HG02852 (cell line): Measurements from ENCODE around the gene COASY.

Experiments
- ATAC-seq: cut with Tn5 transposase; IDR thresholded peaks from one replicate; pipeline ENCODE4 v1.9.1; 2021; ENCODE audit warnings: mild to moderate bottlenecking, moderate library complexity; ENCODE audit not compliant: unreplicated experiment

COASY gene

GRCh38 chr17:42571435-42572225 is 9.7 kb downstream of the COASY start:
- ATAC-seq: no peak

- no peak for ATAC-seq
These were observed 11.1 kb downstream of the COASY start for GRCh38 chr17:42573095-42573494.

- no peak for ATAC-seq
These were observed 12.5 kb downstream of the COASY start for GRCh38 chr17:42574463-42574862.

- ATAC-seq: no peak
These were observed 15.2 kb downstream of the COASY start for GRCh38 chr17:42577140-42577531.

- ATAC-seq: peak; percentile 64
These were observed 15.8 kb downstream of the COASY start, which contains the start of gene PSMC3IP for GRCh38 chr17:42577532-42578281. TSS of gene PSMC3IP (minus strand) at chr17:42577729. CDS start at chr17:42577686, 43 bp downstream.

GRCh38 chr17:42578282-42578869 is 16.4 kb downstream of the COASY start:
- peak; percentile 62 for ATAC-seq

GRCh38 chr17:42579794-42580551 is 18.0 kb downstream of the COASY start:
- no peak for ATAC-seq

DNA sequence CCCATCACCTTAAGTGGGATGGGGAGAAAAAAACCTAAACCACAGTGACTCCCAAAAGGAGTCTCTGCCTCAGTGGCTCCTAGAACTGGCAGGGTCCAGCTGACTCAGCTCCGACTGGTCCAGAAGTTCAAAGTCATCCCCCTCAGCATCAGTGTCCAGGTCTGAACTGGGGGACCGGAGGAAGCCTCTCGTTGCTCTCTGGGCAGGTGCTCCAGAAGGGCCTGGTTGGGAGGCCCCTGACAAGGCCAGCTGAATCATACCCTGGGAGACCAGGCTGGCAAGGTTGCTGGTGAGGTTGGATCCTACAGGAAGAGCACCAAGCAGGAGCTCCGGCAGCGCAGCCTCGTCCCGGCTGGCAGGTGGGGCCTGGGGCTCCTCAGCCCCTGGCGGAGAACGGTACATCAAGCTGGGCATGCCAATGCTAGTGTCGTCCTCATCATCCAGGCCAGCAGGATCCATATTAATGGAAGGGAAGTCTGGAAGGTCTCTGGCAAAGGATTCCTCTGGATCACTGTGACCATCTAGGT is 19.9 kb downstream of the COASY start:
- no peak for ATAC-seq

DNA sequence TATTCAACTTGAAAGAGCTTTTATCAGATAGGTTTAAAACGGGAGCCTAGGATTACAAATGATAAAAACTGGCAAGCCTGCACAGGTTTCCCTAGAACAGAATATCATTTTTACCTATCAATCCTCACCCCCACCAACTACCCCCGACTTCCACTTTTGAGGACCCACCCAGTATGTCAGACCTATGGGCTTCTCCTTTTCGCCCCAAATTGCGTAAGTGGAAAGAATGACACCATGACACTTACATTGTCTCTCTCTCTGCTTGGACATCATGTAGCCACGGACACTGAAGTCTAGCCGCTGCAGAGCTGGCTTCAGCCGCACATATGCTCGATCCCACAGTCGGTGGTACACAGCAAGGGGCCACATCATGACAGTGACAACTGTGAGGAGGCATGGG is 22.9 kb downstream of the COASY start:
- no peak for ATAC-seq

- ATAC-seq: no peak
These were observed 23.4 kb downstream of the COASY start for GRCh38 chr17:42585353-42585752.

DNA sequence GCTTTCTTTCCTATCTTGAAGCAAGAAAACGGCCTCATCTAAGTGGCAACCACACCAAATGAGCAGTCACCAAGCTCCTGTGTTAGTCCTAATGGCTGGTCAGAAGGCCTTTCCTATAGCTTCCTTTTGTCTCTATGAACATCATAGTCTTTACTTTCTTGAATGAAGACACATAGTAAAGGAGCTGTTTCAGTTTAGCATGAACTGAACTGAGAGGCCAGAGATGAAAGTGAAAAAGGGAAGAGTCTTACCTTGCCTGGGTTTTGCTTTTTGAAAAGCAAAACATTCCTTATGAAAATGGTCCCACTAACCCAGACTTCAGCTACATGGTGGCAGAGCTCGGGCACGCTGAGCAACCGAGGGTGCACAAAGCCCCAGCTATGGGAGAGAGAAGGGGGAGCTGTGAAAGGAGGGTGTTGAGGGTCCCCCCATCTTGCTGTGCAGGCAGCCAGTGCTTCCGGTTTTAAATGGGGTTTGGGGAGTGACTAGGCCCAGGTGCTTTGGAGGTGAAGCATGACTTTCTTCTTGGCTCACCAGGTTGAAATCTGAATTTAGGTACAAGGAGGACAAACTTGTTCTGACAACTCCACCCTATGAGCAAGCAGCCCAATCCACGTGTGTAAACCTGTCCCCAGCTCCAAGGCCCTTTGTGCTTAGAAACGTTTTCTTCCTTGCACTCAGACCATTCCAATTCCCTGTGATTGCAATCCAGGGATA is 24.7 kb downstream of the COASY start:
- ATAC-seq: no peak

GRCh38 chr17:42590886-42591285 is 28.9 kb downstream of the COASY start:
- no peak for ATAC-seq

- no peak for ATAC-seq
These were observed 29.5 kb downstream of the COASY start for GRCh38 chr17:42591411-42591810.

DNA sequence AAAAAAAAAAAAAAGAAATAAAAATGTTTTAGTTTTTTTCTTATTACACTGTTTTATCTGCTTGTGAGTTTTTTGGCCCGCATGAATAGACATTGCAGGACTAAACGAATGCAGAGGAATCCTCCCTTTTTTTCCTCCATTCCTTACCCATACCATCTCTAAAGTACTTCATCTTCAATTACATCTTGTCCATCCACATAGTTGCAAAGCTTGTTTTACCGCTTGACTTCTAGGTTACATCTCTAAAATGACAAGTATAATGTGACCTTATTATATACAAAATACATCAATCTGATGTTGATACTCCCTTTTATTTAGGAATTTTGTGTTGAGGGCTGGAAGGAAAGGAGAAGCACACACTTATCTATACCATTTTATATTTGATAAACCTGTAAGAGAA is 34.4 kb downstream of the COASY start:
- no peak for ATAC-seq

DNA sequence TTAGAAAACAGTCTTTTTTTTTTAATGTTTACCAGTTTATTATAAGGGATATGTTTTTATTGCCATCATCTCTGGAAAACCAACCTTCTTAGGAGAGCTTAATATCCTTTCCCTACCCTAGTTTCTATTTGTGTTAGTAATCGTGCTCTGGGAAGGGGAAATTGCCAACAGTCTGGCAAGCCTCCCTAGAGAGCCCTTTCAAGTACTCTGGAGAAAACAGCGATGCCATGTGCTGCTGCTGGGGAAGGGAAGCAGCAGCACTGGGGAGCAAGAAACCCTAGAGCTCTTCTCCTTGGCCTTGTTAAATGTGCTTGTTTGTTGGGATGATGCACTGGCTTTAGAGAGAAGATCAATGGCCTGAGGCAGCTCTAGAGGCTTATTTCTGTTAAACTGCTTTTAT is 37.0 kb downstream of the COASY start:
- ATAC-seq: no peak

- ATAC-seq: no peak
These were observed 41.4 kb downstream of the COASY start for GRCh38 chr17:42603318-42603717.

GRCh38 chr17:42607769-42608168 is 45.8 kb downstream of the COASY start:
- ATAC-seq: no peak

DNA sequence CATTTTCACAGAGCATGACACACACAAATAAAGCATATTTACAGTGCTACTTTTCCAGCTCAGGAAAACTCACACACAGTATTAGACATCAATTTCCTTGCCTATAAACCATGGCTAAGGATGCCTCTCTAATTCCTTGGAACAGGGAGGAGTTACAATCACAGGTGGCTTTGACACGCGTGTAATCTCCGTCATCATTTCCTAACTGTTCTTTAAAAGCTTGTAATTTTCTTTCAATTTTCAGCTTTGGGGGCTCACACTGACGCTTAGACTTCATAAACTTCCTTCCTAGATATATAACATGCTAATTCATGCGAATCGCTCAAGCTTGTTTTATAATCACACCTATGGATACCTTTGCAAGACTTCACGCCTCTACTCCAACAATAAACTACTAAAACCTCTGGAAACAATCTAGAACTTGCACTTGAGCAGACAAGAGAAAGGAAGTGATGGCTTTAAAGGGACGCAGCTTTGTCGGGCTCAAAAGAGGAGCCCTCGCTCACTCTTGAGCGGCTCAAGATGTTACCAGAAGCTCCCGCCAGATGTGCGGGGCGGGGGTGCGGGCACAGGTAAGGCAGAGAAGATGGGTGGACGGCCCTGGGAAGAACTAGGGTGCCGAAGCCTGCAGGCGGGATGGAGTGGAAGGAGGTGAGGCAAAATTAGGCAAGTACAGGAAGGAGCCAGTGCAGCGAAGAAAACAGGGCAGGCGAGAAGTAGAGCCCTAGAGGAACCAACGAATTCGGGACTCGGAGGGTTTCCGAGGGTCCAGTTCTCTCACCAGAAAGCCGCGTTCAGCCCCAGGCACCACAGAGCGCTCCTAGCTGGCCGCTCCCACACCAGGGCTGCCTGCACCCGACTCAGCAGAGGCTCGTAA is 46.6 kb downstream of the COASY start:
- peak; percentile 38 for ATAC-seq

GRCh38 chr17:42609182-42609813 is 47.4 kb downstream of the COASY start, which contains the start of the genes RETREG3 and TUBG1:
TSS of gene RETREG3 (minus strand) at chr17:42609374. CDS start at chr17:42609324, 50 bp downstream.
TSS of gene TUBG1 (plus strand) at chr17:42609683. CDS start at chr17:42609738, 55 bp downstream.
- ATAC-seq: peak; percentile 82
